ENCODE data around the gene SPATA3. TPM values are rescaled to one million over a fixed set of nuclear protein-coding genes. Genes with fewer than 3 reads are reported as not detected.

SPATA3 gene
- total and polyA plus RNA-seq, 2 of the 13 experiments (the other 11 are each of a cell fraction or from before 2014, with no cell fraction given): not detected

GRCh38 chr2:231057590-231057989 lies 61.7 kb downstream of the SPATA3 start (continued):
- no peak for TF ChIP-seq ZNF101 (CRISPR knock-in tag; IDR thresholded peaks at IDR 0.05; ENCODE audit: borderline replicate concordance, low read depth)
- no peak for TF ChIP-seq ZNF414 (CRISPR knock-in tag; IDR thresholded peaks at IDR 0.05)
- peak; percentile 40; the same call in 1 of the 2 replicates for TF ChIP-seq ZNF800 (CRISPR knock-in tag; IDR thresholded peaks at IDR 0.05)
- TF ChIP-seq SYNCRIP (IDR thresholded peaks at IDR 0.05; ENCODE audit: insufficient read depth, low read depth, low read length): no peak
- TF ChIP-seq TARDBP (CRISPR knock-in tag; IDR thresholded peaks at IDR 0.05): no peak
- no peak for TF ChIP-seq TOE1 (CRISPR knock-in tag; IDR thresholded peaks at IDR 0.05)
- TF ChIP-seq POLR2A (IDR thresholded peaks at IDR 0.05; ENCODE audit: insufficient read depth in 1 of 2, low read depth in 2 of 2, low read length in 2 of 2): no peak
- no peak for TF ChIP-seq ZNF225 (CRISPR knock-in tag; IDR thresholded peaks at IDR 0.05)
- no peak for TF ChIP-seq MTA1 (CRISPR knock-in tag; IDR thresholded peaks at IDR 0.05; ENCODE audit: borderline replicate concordance)
- no peak for TF ChIP-seq ZNF281 (CRISPR knock-in tag; IDR thresholded peaks at IDR 0.05; ENCODE audit: borderline replicate concordance)
- no peak for TF ChIP-seq SNAPC2 (CRISPR knock-in tag; IDR thresholded peaks at IDR 0.05)
- TF ChIP-seq SIX4 (CRISPR knock-in tag; IDR thresholded peaks at IDR 0.05): 0 out of 2 replicates have a peak, but pooled peaks have one; percentile 38
- TF ChIP-seq TEAD2 (CRISPR knock-in tag; IDR thresholded peaks at IDR 0.05): no peak
- TF ChIP-seq MXD1 (CRISPR knock-in tag; IDR thresholded peaks at IDR 0.05): no peak
- no peak for TF ChIP-seq ZMYM4 (CRISPR knock-in tag; IDR thresholded peaks at IDR 0.05)
- TF ChIP-seq DBP (CRISPR knock-in tag; IDR thresholded peaks at IDR 0.05; ENCODE audit: not compliant biosample characterization): no peak
- TF ChIP-seq ZFYVE20 (CRISPR knock-in tag; IDR thresholded peaks at IDR 0.05; ENCODE audit: borderline replicate concordance, low read depth): no peak
- no peak for TF ChIP-seq ZNF292 (CRISPR knock-in tag; IDR thresholded peaks at IDR 0.05; ENCODE audit: borderline replicate concordance, low read depth)
- no peak for TF ChIP-seq ZSCAN20 (CRISPR knock-in tag; IDR thresholded peaks at IDR 0.05; ENCODE audit: borderline replicate concordance)
- no peak for TF ChIP-seq ZNF350 (CRISPR knock-in tag; IDR thresholded peaks at IDR 0.05; ENCODE audit: borderline replicate concordance, low read depth)
- TF ChIP-seq SATB2 (CRISPR knock-in tag; IDR thresholded peaks at IDR 0.05): no peak
- TF ChIP-seq RARG (CRISPR knock-in tag; IDR thresholded peaks at IDR 0.05; ENCODE audit: low read depth): no peak
